ENCODE results near the gene ZNF439. TPM values are rescaled to one million over a fixed set of nuclear protein-coding genes. Genes with fewer than 3 reads are reported as not detected.
A peak's percentile ranks its signal among the peaks of the same experiment; 100 is the strongest.

ZNF439 gene
- total RNA-seq, 1 experiment from 2014 or later, result 0.71 TPM

GRCh38 chr19:11880598-11880997, 32.1 kb downstream of the ZNF439 start:
- peaks cover 12% of the 10 kb centered on the region for H3K9me3 Mint-ChIP-seq (ENCODE audit: low read depth, unreplicated experiment)
- H3K36me3 Mint-ChIP-seq (ENCODE audit: insufficient read depth, unreplicated experiment), result no peaks in the 10 kb centered on the region
- no peak overlapping the region for H3K4me3 Mint-ChIP-seq (ENCODE audit: low read depth, unreplicated experiment)
- DNase-seq, result no peak
- TF ChIP-seq CTCF (IDR thresholded peaks at IDR 0.05; ENCODE audit: unreplicated experiment), result no peak
- no peaks in the 10 kb centered on the region for H3K4me1 Mint-ChIP-seq (ENCODE audit: low read depth, unreplicated experiment)
- BruUV-seq (replicated peaks), result no TSS peak
- CTCF ChIA-PET, result interaction anchor here (1.0 kb wide), 1 partner anchor 260 kb away, joined by 3 read pairs; the partner anchor contains the start of gene ZNF20
- no peaks in the 10 kb centered on the region for H3K27me3 Mint-ChIP-seq (ENCODE audit: unreplicated experiment)
- no peak overlapping the region for H3K27ac Mint-ChIP-seq (ENCODE audit: unreplicated experiment)
- intact Hi-C loops (cut with micrococcal nuclease; ENCODE audit: unreplicated experiment), result loop anchor here (2.0 to 5.0 kb wide), 2 partner anchors 108 to 367 kb away; no protein-coding TSS in a partner anchor

- intact Hi-C loops (cut with micrococcal nuclease; ENCODE audit: unreplicated experiment), result loop anchor here (1.0 to 5.0 kb wide), 3 partner anchors 108 to 366 kb away; no protein-coding TSS in a partner anchor
- H3K36me3 Mint-ChIP-seq (ENCODE audit: insufficient read depth, unreplicated experiment), result no peaks in the 10 kb centered on the region
- peak; percentile 46 for TF ChIP-seq CTCF (IDR thresholded peaks at IDR 0.05; ENCODE audit: unreplicated experiment)
- DNase-seq, result peak; percentile 35
- H3K27ac Mint-ChIP-seq (ENCODE audit: unreplicated experiment), result no peak overlapping the region
- no TSS peak for BruUV-seq (replicated peaks)
- no peaks in the 10 kb centered on the region for H3K27me3 Mint-ChIP-seq (ENCODE audit: unreplicated experiment)
- no peak overlapping the region for H3K4me3 Mint-ChIP-seq (ENCODE audit: low read depth, unreplicated experiment)
- H3K9me3 Mint-ChIP-seq (ENCODE audit: low read depth, unreplicated experiment), result peaks cover 13% of the 10 kb centered on the region
- no peaks in the 10 kb centered on the region for H3K4me1 Mint-ChIP-seq (ENCODE audit: low read depth, unreplicated experiment)
- CTCF ChIA-PET, result interaction anchor here (1.0 to 1.6 kb wide), 2 partner anchors 107 to 259 kb away, joined by 3 to 4 read pairs; partner anchors contain the start of gene ZNF20
These were observed 32.8 kb downstream of the ZNF439 start for GRCh38 chr19:11881151-11881800.

- no peak for TF ChIP-seq CTCF (IDR thresholded peaks at IDR 0.05; ENCODE audit: unreplicated experiment)
- no TSS peak for BruUV-seq (replicated peaks)
- Mint-ChIP-seq H3K27me3 (ENCODE audit: unreplicated experiment) (no peaks in the 10 kb centered on the region), H3K36me3 (ENCODE audit: insufficient read depth, unreplicated experiment) (peaks cover 3% of the 10 kb centered on the region), H3K9me3 (ENCODE audit: low read depth, unreplicated experiment) (peaks cover 12% of the 10 kb centered on the region), H3K4me3 (ENCODE audit: low read depth, unreplicated experiment) (no peak overlapping the region), H3K4me1 (ENCODE audit: low read depth, unreplicated experiment) (no peaks in the 10 kb centered on the region), H3K27ac (ENCODE audit: unreplicated experiment) (no peak overlapping the region)
- no peak for DNase-seq
- intact Hi-C loops (cut with micrococcal nuclease; ENCODE audit: unreplicated experiment), result loop anchor here (5.0 kb wide), 1 partner anchor 365 kb away; no protein-coding TSS in a partner anchor
- CTCF ChIA-PET, result interaction anchor here (1.6 kb wide), 1 partner anchor 106 kb away, joined by 4 read pairs; no protein-coding TSS in a partner anchor
These were observed 34.1 kb downstream of the ZNF439 start for GRCh38 chr19:11882606-11883005.

GRCh38 chr19:11887234-11887610, 38.7 kb downstream of the ZNF439 start:
- DNase-seq, result no peak
- TF ChIP-seq CTCF (IDR thresholded peaks at IDR 0.05; ENCODE audit: unreplicated experiment), result no peak
- peaks cover 4% of the 10 kb centered on the region for H3K9me3 Mint-ChIP-seq (ENCODE audit: low read depth, unreplicated experiment)
- no peaks in the 10 kb centered on the region for H3K4me1 Mint-ChIP-seq (ENCODE audit: low read depth, unreplicated experiment)
- BruUV-seq (replicated peaks), result TSS peak; percentile 26
- H3K27ac Mint-ChIP-seq (ENCODE audit: unreplicated experiment), result peak overlapping the region; percentile 84
- peaks cover 22% of the 10 kb centered on the region for H3K36me3 Mint-ChIP-seq (ENCODE audit: insufficient read depth, unreplicated experiment)
- intact Hi-C loops (cut with micrococcal nuclease; ENCODE audit: unreplicated experiment), result no loop called here
- peak overlapping the region; percentile 85 for H3K4me3 Mint-ChIP-seq (ENCODE audit: low read depth, unreplicated experiment)
- H3K27me3 Mint-ChIP-seq (ENCODE audit: unreplicated experiment), result no peaks in the 10 kb centered on the region
- CTCF ChIA-PET, result interaction anchor here (0.6 kb wide), 1 partner anchor 90 kb away, joined by 3 read pairs; no protein-coding TSS in a partner anchor
